NCI-H226 (cell line): ENCODE data around the gene NARF.
A peak's percentile ranks its signal among the peaks of the same experiment; 100 is the strongest.

Experiments
- DNase-seq: peaks from one replicate; pipeline ENCODE4 v3.0.0-alpha.2; 2015

Gene NARF

GRCh38 chr17:82480318-82480717, 21.8 kb downstream of the NARF start:
- no peak for DNase-seq

GRCh38 chr17:82483204-82483660, 24.7 kb downstream of the NARF start:
- DNase-seq, result no peak

GRCh38 chr17:82483836-82484235, 25.3 kb downstream of the NARF start:
- DNase-seq, result no peak

GRCh38 chr17:82486231-82487094, 27.9 kb downstream of the NARF start:
- no peak for DNase-seq

- DNase-seq, result no peak
Observed at GRCh38 chr17:82487910-82488309, 29.4 kb downstream of the NARF start.

GRCh38 chr17:82489117-82489516, 30.6 kb downstream of the NARF start:
- DNase-seq, result no peak

DNA sequence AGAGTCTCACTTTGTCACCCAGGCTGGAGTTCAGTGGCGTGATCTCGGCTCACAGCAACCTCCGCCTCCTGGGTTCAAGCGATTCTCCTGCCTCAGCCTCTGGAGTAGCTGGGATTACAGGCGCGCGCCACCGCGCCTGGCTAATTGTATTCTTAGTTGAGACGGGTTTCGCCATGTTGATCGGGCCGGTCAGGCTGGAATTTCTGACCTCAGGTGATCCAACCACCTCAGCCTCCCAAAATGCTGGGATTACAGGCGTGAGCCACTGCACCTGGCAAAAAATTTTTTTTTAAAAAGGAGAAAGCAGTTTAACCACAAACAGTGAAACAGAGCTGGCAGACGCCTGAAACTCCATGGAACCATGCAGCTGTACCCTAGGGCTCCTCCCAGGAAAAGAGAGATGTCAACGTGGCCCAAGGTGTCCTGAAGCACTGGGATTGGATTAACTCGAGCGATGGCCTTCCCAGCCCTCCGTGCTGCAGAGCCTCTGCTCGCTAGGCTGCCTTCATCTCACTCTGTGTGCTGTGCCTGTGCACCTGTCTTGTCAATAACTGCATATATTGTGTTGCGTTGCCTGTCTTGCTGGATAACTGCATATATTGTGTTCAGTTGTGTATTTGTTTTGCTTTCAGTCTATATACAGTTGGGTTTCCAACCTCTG, 31.4 kb downstream of the NARF start:
- no peak for DNase-seq

DNA sequence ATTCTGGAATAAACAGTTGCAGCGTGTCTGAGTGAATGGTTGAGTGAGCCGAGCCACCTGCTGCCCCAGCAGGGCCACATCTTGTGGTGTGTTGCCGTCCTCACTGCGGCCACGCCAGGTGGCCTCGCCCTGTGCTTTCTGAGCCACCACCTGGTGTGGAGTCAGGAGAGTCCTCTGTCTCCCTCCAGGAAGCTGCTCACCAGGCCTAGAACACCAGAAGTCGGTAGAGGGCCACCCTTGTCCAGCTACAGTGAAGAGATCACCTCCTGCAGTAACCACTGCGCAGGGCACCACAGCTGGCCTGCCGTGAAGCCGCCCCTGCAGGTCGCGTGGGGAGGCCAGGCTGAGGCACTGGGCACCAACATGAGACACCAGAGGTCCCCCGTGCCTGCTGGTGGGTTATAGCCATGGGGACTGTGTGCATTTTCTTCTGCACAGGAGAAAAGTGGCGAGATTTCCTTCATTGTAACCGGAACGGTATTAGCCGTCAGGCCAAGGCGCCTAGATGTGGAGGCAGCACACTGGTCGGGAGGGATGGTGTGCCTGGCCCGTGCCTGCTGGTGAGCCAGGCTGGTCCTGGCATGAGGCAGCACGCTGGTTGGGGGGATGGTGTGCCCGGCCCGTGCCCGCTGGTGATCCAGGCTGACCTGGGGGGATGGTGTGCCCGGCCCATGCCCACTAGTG, 32.1 kb downstream of the NARF start:
- no peak for DNase-seq

DNA sequence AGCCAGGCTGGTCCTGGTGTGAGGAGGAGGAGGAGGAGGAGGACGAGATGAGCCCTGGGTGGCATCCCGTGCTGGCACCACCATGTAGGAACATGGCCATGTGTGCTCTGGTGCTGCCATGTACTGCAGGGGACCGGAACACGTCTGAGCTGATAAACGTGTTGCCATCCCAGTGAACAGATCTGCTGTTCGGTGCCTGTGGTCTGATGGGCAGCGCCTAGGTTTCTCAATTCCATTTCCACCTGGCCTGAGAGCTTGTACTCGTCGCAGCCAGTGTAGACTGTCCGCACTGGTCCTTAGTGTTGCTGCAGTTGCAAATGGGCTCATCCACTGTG, 32.6 kb downstream of the NARF start:
- DNase-seq, result no peak

GRCh38 chr17:82491533-82491932, 33.0 kb downstream of the NARF start:
- no peak for DNase-seq

- no peak for DNase-seq
Observed at GRCh38 chr17:82492643-82493225, 34.2 kb downstream of the NARF start.

GRCh38 chr17:82493226-82493781, 34.8 kb downstream of the NARF start:
- no peak for DNase-seq

GRCh38 chr17:82494236-82495055, 35.9 kb downstream of the NARF start:
- peak; percentile 93 for DNase-seq

DNA sequence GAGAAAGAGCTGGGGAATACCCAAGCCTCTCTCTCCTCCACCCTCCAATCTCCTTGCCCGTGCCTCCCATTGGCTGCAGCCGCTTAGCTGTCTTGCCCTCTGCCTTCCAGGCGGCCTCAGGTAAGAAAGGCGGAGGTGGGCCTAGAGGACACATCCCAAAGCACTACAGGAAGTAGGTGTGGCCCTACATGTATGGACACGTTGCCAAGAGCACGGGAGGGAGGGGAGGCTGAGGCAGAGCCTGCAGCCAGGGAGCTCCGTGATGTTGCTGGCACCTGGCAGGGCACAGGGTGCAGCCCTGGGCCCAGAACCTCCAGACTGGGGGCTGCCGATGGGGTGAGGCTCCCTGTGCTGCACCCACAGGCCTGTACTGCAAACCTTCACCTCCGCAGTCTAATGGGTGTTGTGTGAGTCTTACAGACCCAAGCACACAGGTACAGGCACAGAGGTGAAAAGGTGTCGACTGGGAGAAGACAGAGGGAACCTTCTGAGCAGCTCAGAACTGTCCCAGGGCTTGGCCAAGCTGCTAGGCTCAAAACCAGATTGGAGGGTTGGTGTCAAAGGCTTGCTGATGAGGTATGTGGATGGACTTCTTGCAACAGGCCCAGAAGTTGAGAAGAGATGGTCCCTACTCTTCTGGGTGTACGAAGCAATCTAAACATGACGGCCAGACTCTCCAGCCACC, 37.4 kb downstream of the NARF start:
- DNase-seq, result no peak

DNA sequence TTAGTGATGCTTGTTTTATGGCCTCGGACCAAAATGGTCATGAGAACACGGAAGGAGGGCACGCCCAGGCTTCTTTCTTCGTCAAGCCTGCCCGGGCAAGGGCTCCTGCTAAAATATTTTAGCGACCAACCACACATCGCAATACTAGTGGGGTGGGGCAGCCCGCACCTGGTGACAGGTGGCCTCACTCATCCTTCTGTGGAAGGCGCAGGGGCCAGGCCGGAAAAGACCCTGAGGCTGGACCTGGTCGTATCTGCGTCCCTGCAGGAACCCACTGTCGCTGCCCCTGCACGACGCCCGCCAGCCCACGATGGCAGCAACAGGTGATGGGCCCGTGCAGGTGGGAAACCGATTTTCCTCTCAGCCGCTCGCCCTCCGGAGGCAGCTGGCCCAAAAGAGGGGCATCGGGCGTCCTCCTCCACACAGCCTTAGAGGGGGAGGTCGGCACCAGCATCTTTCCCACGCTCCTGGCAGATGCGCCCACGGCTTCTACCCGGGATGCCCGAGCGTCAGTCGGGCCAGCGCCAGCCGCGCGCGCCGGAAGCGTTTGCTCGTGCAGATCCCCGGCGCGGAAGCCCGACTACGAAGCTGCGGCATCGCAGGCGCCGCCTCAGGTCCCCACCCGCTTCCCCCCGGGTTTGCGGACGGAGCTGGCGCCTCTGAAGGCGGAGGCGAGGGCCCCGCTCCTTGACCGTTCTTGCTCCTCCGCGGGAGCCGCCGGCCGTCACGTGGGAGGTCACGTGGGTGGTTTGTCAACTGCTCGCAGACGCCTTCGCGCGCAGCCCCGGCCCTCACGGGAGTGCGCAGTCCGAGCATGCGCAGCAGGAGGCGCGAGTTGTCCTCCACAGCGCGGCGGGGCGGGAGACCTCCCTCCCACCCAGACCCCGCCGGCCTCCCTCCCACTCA, 38.2 kb downstream of the NARF start:
- DNase-seq, result peak; percentile 90

DNA sequence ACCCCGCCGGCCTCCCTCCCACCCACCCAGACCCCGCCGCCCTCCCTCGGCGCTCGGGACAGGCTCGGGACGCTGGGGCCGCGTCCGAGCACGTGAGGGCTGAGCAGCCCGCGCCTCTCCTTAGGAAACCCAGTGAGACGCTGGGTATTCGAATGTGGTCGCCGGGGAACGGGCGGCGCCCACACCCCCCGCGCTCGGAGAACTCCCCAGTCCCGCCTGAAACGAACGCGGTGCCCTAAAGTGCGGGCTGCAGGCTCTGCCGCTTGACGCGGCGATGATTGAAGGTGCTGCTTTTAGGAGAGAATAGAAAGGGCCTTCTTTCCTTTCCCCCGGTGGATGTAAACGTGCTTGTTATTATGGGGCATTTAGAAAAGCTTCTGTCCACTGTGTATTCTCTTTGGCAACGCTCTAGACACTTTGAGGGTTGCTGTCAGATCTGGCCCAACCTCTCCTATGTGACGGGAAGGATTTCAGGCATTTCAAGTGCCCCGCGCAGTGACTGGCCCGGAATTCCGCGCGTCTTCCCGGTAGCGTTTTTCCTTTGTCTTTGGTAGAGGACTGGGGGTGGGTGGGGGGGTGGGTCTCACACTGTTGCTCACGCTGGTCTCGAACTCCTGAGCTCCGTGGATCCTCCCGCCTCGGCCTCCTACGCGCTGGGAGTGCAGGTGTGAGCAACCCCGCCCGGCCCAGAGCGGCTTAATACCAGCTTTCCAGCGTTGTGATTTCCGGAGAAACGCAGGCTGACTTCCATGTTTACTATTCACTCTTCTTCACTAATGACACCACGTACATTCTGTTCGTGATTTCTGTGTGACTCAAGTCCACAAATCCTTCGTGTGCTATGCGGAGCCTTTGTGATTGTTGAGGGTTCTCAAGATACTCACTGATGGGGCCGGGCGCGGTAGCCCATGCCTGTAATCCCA, 39.2 kb downstream of the NARF start:
- DNase-seq, result no peak

- no peak for DNase-seq
Observed at GRCh38 chr17:82502207-82502606, 43.7 kb downstream of the NARF start.

DNA sequence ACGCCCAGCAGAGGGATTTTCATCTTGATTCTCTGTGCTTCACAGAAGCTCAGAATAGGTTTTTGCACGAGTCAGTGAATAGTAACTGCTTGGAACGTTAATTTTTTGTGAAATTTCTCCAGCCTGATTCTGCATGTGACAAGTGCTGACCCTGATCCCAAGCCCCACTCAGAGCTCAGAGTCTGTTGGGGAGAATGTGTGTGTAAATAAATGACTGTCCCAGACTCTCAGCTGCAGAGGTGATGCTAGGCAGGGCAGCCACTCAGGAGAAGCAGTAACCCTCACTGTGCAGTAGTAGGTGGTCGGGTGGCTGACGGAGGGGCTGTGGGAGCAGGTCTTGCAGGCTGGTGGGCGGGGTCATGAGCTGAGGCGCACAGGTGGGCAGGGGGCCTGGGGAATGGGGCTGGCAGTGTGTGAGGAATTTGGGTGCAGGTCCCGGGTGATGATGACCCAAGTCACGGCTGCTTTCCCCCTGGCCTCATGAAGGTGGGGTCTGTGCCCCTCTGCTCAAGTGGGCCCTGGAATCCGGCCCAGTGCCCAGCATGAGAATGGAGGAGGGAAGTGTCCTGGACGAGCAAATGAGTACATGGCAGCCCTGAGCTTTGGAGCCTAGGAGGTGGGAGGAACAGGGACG, 44.7 kb downstream of the NARF start:
- no peak for DNase-seq
